SK-N-SH treated with all-trans-retinoic acid at 6 μM for 48 hours (cell line): Measurements from ENCODE around the gene KPNB1.

Source experiments
- ATAC-seq: fragments of 200-7000 bp; cut with Tn5 transposase; 3 replicates; pipeline ENCODE4 v1.9.1; 2020; ENCODE audit warnings: mild to moderate bottlenecking, moderate library complexity
- ARNTL ChIP-seq: fragments of 450-650 bp; formaldehyde crosslinking; IDR thresholded peaks from 2 replicates; pipeline ENCODE4 v1.5.0; 2020; ENCODE audit warnings: low read depth, mild to moderate bottlenecking, moderate library complexity, borderline replicate concordance
- BACH2 ChIP-seq: fragments of 250-450 bp; sonication (Bioruptor Pico); IDR thresholded peaks from 2 replicates; pipeline ENCODE4 v1.9.0; 2021; ENCODE audit warnings: mild to moderate bottlenecking, borderline replicate concordance
- CSDC2 ChIP-seq: fragments of 250-450 bp; sonication (Bioruptor Pico); IDR thresholded peaks from 2 replicates; pipeline ENCODE4 v1.5.0; 2020; ENCODE audit warnings: mild to moderate bottlenecking, moderate library complexity
- GLIS3 ChIP-seq: fragments of 250-450 bp; sonication (Bioruptor Pico); IDR thresholded peaks from 2 replicates; pipeline ENCODE4 v1.5.0; 2020; ENCODE audit warnings: mild to moderate bottlenecking, moderate library complexity
- ISL1 ChIP-seq: fragments of 250-450 bp; sonication (Bioruptor Pico); IDR thresholded peaks from 2 replicates; pipeline ENCODE4 v2.1.2; 2022; ENCODE audit warnings: mild to moderate bottlenecking, moderate library complexity
- POU6F1 ChIP-seq: fragments of 250-450 bp; sonication (Bioruptor Pico); IDR thresholded peaks from 2 replicates; pipeline ENCODE4 v1.8.0; 2021; ENCODE audit warnings: low read depth, mild to moderate bottlenecking, moderate library complexity, borderline replicate concordance
- PPARA ChIP-seq: fragments of 250-450 bp; sonication (Bioruptor Pico); IDR thresholded peaks from 2 replicates; pipeline ENCODE4 v1.5.0; 2020; ENCODE audit warnings: mild to moderate bottlenecking, borderline replicate concordance
- SNAI2 ChIP-seq: fragments of 250-450 bp; sonication (Bioruptor Pico); IDR thresholded peaks from 2 replicates; pipeline ENCODE4 v1.5.0; 2020; ENCODE audit warnings: mild to moderate bottlenecking, moderate library complexity
- TCF4 ChIP-seq: fragments of 250-450 bp; sonication (Bioruptor Pico); IDR thresholded peaks from 2 replicates; pipeline ENCODE4 v1.8.0; 2021; ENCODE audit warnings: mild to moderate bottlenecking, moderate library complexity, borderline replicate concordance
- TOX ChIP-seq: fragments of 250-450 bp; sonication (Bioruptor Pico); IDR thresholded peaks from 2 replicates; pipeline ENCODE4 v1.8.0; 2021; ENCODE audit warnings: mild to moderate bottlenecking, moderate library complexity, borderline replicate concordance
- ZFP3 ChIP-seq: fragments of 250-450 bp; sonication (Bioruptor Pico); IDR thresholded peaks from 2 replicates; pipeline ENCODE4 v1.5.0; 2020; ENCODE audit warnings: mild to moderate bottlenecking, moderate library complexity
- ZFP30 ChIP-seq: fragments of 450-650 bp; formaldehyde crosslinking; IDR thresholded peaks from 2 replicates; pipeline ENCODE4 v1.5.0; 2022; ENCODE audit warnings: mild to moderate bottlenecking, moderate library complexity
- ZNF565 ChIP-seq: fragments of 450-650 bp; formaldehyde crosslinking; conservative IDR thresholded peaks from 2 replicates; pipeline ENCODE4 v1.5.0; 2020; ENCODE audit warnings: low read depth, mild to moderate bottlenecking, moderate library complexity
- ZNF70 ChIP-seq: fragments of 450-650 bp; formaldehyde crosslinking; IDR thresholded peaks from 2 replicates; pipeline ENCODE4 v1.5.0; 2020; ENCODE audit warnings: mild to moderate bottlenecking, moderate library complexity
- ZNF8 ChIP-seq: fragments of 450-650 bp; formaldehyde crosslinking; IDR thresholded peaks from 2 replicates; pipeline ENCODE4 v1.5.0; 2020; ENCODE audit warnings: mild to moderate bottlenecking, moderate library complexity
- TF ChIP-seq, protein P1 (sequence below): fragments of 250-450 bp; sonication (Bioruptor Pico); IDR thresholded peaks from 2 replicates; pipeline ENCODE4 v1.5.0; 2020; ENCODE audit warnings: mild to moderate bottlenecking, moderate library complexity
- TF ChIP-seq, protein P2 (sequence below): fragments of 250-450 bp; sonication (Bioruptor Pico); IDR thresholded peaks from 2 replicates; pipeline ENCODE4 v1.8.0; 2020; ENCODE audit warnings: mild to moderate bottlenecking, moderate library complexity, borderline replicate concordance
- TF ChIP-seq, protein P3 (sequence below): fragments of 250-450 bp; sonication (Bioruptor Pico); IDR thresholded peaks from 2 replicates; pipeline ENCODE4 v1.5.1; 2020; ENCODE audit warnings: low read depth, mild to moderate bottlenecking, moderate library complexity

KPNB1 gene

DNA sequence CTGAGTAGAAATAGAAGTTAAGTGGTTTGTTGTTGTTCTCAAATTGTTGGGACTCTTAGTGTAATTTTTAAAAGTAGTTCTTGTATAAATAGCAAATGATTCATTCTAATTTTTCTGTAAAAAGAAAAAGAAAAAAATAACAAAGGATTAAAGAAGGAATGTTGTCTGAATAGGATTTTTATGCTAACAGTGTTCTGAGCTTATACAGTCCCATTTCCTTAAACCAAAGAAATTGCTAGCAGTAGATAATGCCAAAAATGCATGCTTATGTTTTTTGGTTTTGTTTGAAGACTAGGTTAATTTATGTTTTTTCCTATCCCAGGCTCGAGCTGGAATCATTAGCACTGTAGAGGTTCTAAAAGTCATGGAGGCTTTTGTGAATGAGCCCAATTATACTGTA is 44.7 kb upstream of the KPNB1 start:
- ATAC-seq, result no peak
- TF ChIP-seq, protein P1, sequence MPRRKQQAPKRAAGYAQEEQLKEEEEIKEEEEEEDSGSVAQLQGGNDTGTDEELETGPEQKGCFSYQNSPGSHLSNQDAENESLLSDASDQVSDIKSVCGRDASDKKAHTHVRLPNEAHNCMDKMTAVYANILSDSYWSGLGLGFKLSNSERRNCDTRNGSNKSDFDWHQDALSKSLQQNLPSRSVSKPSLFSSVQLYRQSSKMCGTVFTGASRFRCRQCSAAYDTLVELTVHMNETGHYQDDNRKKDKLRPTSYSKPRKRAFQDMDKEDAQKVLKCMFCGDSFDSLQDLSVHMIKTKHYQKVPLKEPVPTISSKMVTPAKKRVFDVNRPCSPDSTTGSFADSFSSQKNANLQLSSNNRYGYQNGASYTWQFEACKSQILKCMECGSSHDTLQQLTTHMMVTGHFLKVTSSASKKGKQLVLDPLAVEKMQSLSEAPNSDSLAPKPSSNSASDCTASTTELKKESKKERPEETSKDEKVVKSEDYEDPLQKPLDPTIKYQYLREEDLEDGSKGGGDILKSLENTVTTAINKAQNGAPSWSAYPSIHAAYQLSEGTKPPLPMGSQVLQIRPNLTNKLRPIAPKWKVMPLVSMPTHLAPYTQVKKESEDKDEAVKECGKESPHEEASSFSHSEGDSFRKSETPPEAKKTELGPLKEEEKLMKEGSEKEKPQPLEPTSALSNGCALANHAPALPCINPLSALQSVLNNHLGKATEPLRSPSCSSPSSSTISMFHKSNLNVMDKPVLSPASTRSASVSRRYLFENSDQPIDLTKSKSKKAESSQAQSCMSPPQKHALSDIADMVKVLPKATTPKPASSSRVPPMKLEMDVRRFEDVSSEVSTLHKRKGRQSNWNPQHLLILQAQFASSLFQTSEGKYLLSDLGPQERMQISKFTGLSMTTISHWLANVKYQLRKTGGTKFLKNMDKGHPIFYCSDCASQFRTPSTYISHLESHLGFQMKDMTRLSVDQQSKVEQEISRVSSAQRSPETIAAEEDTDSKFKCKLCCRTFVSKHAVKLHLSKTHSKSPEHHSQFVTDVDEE (CRISPR knock-in tag), result no peak
- TF ChIP-seq CSDC2 (CRISPR knock-in tag) (no peak), ZNF70 (0 out of 2 replicates have a peak, but pooled peaks have one; percentile 31), PPARA (CRISPR knock-in tag) (no peak)

GRCh38 chr17:47607481-47607880 is 42.2 kb upstream of the KPNB1 start:
- TF ChIP-seq POU6F1 (CRISPR knock-in tag), result no peak
- no peak for TF ChIP-seq TOX (CRISPR knock-in tag)
- TF ChIP-seq ARNTL, result no peak
- ATAC-seq, result no peak

DNA sequence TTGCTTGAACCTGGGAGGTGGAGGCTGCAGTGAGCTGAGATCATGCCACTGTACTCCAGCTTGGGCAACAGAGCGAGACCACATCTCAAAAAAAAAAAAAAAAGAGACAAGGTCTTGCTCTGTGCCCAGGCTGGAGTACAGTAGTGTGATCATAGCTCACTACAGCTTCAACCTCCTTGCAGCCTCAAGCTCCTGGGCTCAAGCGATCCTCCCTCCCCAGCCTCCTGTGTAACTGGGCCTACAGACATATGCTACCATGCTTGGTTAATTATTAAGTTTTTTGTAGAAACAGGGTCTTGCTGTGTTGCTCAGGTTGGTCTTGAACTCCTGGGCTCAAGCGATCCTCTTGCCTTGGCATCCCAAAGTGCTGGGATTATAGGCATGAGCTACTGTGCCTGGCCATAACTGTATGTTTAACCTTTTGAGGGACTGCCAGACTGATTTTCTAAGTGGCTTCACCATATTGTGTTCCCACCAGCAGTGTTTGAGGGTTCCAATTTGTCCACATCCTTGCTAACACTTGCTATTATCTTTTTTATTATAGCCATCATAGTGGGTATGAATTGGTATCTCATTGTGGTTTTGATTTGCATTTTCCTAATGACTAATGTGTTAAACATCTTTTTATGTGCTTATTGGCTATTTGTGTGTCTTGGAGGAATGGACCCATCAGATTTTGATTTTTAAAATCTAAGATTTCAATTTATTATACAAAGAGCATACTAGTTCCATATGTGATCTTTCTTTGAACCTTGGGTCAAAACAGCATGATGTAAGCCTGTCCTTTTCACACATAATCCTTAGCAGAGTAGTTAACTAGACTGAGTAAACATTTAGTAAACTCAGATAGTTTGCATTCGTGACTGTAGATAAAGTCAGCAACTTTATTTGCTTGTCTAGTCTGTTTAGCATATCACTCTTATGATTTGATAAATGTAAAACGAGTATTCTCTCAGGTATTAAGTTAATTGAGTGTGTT is 38.1 kb upstream of the KPNB1 start:
- TF ChIP-seq SNAI2 (CRISPR knock-in tag), result no peak
- no peak for TF ChIP-seq TOX (CRISPR knock-in tag)
- no peak for TF ChIP-seq POU6F1 (CRISPR knock-in tag)
- TF ChIP-seq BACH2 (CRISPR knock-in tag), result no peak
- TF ChIP-seq PPARA (CRISPR knock-in tag), result no peak
- TF ChIP-seq ZNF8 (CRISPR knock-in tag), result no peak
- TF ChIP-seq ZFP30, result no peak
- no peak for TF ChIP-seq ZFP3 (CRISPR knock-in tag)
- TF ChIP-seq ARNTL, result no peak
- TF ChIP-seq, protein P2, sequence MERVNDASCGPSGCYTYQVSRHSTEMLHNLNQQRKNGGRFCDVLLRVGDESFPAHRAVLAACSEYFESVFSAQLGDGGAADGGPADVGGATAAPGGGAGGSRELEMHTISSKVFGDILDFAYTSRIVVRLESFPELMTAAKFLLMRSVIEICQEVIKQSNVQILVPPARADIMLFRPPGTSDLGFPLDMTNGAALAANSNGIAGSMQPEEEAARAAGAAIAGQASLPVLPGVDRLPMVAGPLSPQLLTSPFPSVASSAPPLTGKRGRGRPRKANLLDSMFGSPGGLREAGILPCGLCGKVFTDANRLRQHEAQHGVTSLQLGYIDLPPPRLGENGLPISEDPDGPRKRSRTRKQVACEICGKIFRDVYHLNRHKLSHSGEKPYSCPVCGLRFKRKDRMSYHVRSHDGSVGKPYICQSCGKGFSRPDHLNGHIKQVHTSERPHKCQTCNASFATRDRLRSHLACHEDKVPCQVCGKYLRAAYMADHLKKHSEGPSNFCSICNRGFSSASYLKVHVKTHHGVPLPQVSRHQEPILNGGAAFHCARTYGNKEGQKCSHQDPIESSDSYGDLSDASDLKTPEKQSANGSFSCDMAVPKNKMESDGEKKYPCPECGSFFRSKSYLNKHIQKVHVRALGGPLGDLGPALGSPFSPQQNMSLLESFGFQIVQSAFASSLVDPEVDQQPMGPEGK, result no peak
- TF ChIP-seq ISL1 (CRISPR knock-in tag), result no peak
- no peak for TF ChIP-seq GLIS3 (CRISPR knock-in tag)
- TF ChIP-seq, protein P1 (CRISPR knock-in tag), result no peak
- TF ChIP-seq TCF4 (CRISPR knock-in tag), result no peak
- TF ChIP-seq, protein P3, sequence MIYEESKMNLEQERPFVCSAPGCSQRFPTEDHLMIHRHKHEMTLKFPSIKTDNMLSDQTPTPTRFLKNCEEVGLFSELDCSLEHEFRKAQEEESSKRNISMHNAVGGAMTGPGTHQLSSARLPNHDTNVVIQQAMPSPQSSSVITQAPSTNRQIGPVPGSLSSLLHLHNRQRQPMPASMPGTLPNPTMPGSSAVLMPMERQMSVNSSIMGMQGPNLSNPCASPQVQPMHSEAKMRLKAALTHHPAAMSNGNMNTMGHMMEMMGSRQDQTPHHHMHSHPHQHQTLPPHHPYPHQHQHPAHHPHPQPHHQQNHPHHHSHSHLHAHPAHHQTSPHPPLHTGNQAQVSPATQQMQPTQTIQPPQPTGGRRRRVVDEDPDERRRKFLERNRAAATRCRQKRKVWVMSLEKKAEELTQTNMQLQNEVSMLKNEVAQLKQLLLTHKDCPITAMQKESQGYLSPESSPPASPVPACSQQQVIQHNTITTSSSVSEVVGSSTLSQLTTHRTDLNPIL (CRISPR knock-in tag), result no peak
- no peak for TF ChIP-seq ZNF565
- ATAC-seq, result no peak
